Stimulated activated CD8-positive, alpha-beta memory T cell treated with anti-CD3 and anti-CD28 coated beads, Interleukin-4, amount 100 ng/mL, for 1 hour (primary cell): ENCODE measurements around the gene ZNF674.
"Not testable (repeated sequence)": the region's sequence is repeated elsewhere in the genome, so short reads cannot be mapped to it uniquely, and the experiment has no call there.

Experiments
- DNase-seq, 2 donors: peaks; one replicate each; pipeline ENCODE4 v3.0.0-alpha.2; 2020; ENCODE audit warnings: low read depth in 2 of 2, low spot score in 1 of 2

ZNF674 gene

GRCh38 chrX:46478634-46479033, 66.6 kb downstream of the ZNF674 start:
- not testable (repeated sequence) for DNase-seq

GRCh38 chrX:46477435-46477834, 67.8 kb downstream of the ZNF674 start:
- no peak for DNase-seq

GRCh38 chrX:46465203-46465602, 80.0 kb downstream of the ZNF674 start:
- DNase-seq: no peak

GRCh38 chrX:46463682-46464081, 81.5 kb downstream of the ZNF674 start:
- DNase-seq: no peak

- DNase-seq: no peak
These were observed 83.5 kb downstream of the ZNF674 start for GRCh38 chrX:46461660-46462191.

GRCh38 chrX:46460801-46461659, 84.2 kb downstream of the ZNF674 start:
- DNase-seq: not testable (repeated sequence)

- no peak for DNase-seq
These were observed 85.6 kb downstream of the ZNF674 start for GRCh38 chrX:46459603-46460002.

GRCh38 chrX:46456125-46456922, 88.9 kb downstream of the ZNF674 start:
- no peak for DNase-seq
